ENCODE measurements around the gene MTARC1. TPM values are rescaled to one million over a fixed set of nuclear protein-coding genes. Genes with fewer than 3 reads are reported as not detected.

Gene MTARC1
- polyA plus RNA-seq, 4 donors = 5.4 to 41.3 (median 14.5) TPM

DNA sequence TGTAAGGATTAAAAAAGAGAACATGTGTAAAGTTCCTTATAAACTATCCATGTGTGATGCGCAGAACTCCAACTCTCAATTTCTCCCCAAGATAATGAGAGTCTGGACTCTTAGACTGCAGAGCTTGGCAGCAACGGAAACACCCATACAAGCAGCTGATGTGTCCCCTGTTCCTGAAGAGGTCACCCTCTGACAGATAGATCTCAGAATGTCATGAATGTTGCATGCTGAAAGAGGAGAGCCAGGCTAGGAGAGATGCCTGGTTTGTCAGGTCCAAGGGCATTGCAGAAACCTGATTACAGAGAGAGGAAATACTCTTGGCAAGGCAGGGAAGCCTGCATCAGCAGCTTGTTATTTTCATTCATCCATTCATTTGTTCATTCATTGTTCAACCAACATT, 24.2 kb downstream of the MTARC1 start:
- H3K9me3 ChIP-seq (ENCODE audit: control insufficient read depth in 2 of 2, insufficient read depth in 1 of 2, low read depth in 1 of 2, low read length in 1 of 2) = no peaks in the 10 kb centered on the region
- no peak overlapping the region for H3K27ac ChIP-seq (ENCODE audit: low read depth in 1 of 3, low read length in 2 of 3)
- FAIRE-seq = no peak
- H3K4me3 ChIP-seq (ENCODE audit: low read depth in 1 of 3, low read length in 3 of 3) = no peak overlapping the region
- no peak for DNase-seq
- no peaks in the 10 kb centered on the region for H3K4me1 ChIP-seq (ENCODE audit: control insufficient read depth in 3 of 3, insufficient read depth in 2 of 3, low read depth in 1 of 3, low read length in 2 of 3)
- peaks cover 0 to 46% (median 0%) of the 10 kb centered on the region in 3 donors for H3K36me3 ChIP-seq (ENCODE audit: control insufficient read depth in 3 of 3, insufficient read depth in 2 of 3, low read depth in 1 of 3, low read length in 3 of 3)
- H3K27me3 ChIP-seq (ENCODE audit: control insufficient read depth in 3 of 3, insufficient read depth in 3 of 3, low read length in 3 of 3) = no peaks in the 10 kb centered on the region
- 73 to 93% (median 86%) methylated on average over 2 of the region's 2 CpGs for WGBS, 3 donors

GRCh38 chr1:220811695-220812094, 25.0 kb downstream of the MTARC1 start:
- Histone ChIP-seq H3K27me3 (ENCODE audit: control insufficient read depth in 3 of 3, insufficient read depth in 3 of 3, low read length in 3 of 3) (no peaks in the 10 kb centered on the region), H3K27ac (ENCODE audit: low read depth in 1 of 3, low read length in 2 of 3) (no peak overlapping the region), H3K4me3 (ENCODE audit: low read depth in 1 of 3, low read length in 3 of 3) (no peak overlapping the region), H3K4me1 (ENCODE audit: control insufficient read depth in 3 of 3, insufficient read depth in 2 of 3, low read depth in 1 of 3, low read length in 2 of 3) (no peaks in the 10 kb centered on the region), H3K9me3 (ENCODE audit: control insufficient read depth in 2 of 2, insufficient read depth in 1 of 2, low read depth in 1 of 2, low read length in 1 of 2) (no peaks in the 10 kb centered on the region), H3K36me3 (ENCODE audit: control insufficient read depth in 3 of 3, insufficient read depth in 2 of 3, low read depth in 1 of 3, low read length in 3 of 3) (peaks cover 0 to 39% (median 0%) of the 10 kb centered on the region in 3 donors)
- no peak for DNase-seq
- FAIRE-seq = no peak
- WGBS, 3 donors = 84 to 89% (median 88%) methylated on average over 5 of the region's 5 CpGs

GRCh38 chr1:220812308-220812707, 25.6 kb downstream of the MTARC1 start:
- FAIRE-seq = no peak

DNA sequence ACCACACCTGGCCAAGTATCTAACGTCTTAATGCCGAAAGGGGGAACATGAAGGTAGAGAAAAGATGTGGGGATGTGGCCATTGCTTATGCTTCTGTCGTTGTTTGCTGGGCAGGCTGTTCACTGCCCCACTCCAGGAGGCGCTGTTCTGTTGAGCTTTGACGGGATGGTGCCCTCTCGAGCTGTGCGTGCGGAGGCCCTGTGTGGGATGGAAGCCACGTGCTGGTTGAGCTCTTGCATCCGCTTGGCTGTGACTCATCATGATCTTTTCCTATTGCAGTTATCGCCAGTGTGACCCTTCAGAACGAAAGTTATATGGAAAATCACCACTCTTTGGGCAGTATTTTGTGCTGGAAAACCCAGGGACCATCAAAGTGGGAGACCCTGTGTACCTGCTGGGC, 26.3 kb downstream of the MTARC1 start:
- Histone ChIP-seq H3K27me3 (ENCODE audit: control insufficient read depth in 3 of 3, insufficient read depth in 3 of 3, low read length in 3 of 3) (no peaks in the 10 kb centered on the region), H3K4me1 (ENCODE audit: control insufficient read depth in 3 of 3, insufficient read depth in 2 of 3, low read depth in 1 of 3, low read length in 2 of 3) (no peaks in the 10 kb centered on the region), H3K27ac (ENCODE audit: low read depth in 1 of 3, low read length in 2 of 3) (no peak overlapping the region), H3K9me3 (ENCODE audit: control insufficient read depth in 2 of 2, insufficient read depth in 1 of 2, low read depth in 1 of 2, low read length in 1 of 2) (no peaks in the 10 kb centered on the region), H3K4me3 (ENCODE audit: low read depth in 1 of 3, low read length in 3 of 3) (no peak overlapping the region), H3K36me3 (ENCODE audit: control insufficient read depth in 3 of 3, insufficient read depth in 2 of 3, low read depth in 1 of 3, low read length in 3 of 3) (peaks cover 0 to 39% (median 0%) of the 10 kb centered on the region in 3 donors)
- WGBS, 3 donors = 78 to 88% (median 79%) methylated on average over 12 of the region's 12 CpGs
- no peak for DNase-seq
- no peak for FAIRE-seq

More at GRCh38 chr1:220812308-220812707, 25.6 kb downstream of the MTARC1 start:
- H3K9me3 ChIP-seq (ENCODE audit: control insufficient read depth in 2 of 2, insufficient read depth in 1 of 2, low read depth in 1 of 2, low read length in 1 of 2) = no peaks in the 10 kb centered on the region
- no peaks in the 10 kb centered on the region for H3K4me1 ChIP-seq (ENCODE audit: control insufficient read depth in 3 of 3, insufficient read depth in 2 of 3, low read depth in 1 of 3, low read length in 2 of 3)
- 64 to 78% (median 74%) methylated on average over 6 of the region's 6 CpGs for WGBS, 3 donors
- peaks cover 0 to 38% (median 0%) of the 10 kb centered on the region in 3 donors for H3K36me3 ChIP-seq (ENCODE audit: control insufficient read depth in 3 of 3, insufficient read depth in 2 of 3, low read depth in 1 of 3, low read length in 3 of 3)
- H3K27me3 ChIP-seq (ENCODE audit: control insufficient read depth in 3 of 3, insufficient read depth in 3 of 3, low read length in 3 of 3) = no peaks in the 10 kb centered on the region
- no peak overlapping the region for H3K27ac ChIP-seq (ENCODE audit: low read depth in 1 of 3, low read length in 2 of 3)
- no peak overlapping the region for H3K4me3 ChIP-seq (ENCODE audit: low read depth in 1 of 3, low read length in 3 of 3)
- DNase-seq = no peak

DNA sequence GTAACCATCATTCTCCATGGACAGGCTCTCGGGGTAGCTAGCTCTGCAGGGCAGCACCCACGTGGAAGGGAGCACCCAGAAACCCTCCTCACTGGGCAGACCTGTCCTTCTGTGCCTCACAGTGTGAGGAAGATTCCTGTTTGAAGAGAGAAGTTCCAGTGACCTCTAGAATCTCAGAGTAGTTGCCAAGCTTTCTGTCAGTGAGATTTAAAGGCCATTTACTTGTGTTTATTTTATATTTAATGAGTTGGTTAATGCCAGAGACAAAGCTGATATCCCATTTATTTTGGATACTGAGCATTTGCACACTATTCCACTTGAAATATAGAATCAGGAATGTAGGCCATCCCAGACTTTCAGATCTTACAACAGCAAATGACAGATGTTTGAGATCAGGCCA, 28.7 kb downstream of the MTARC1 start:
- H3K4me1 ChIP-seq (ENCODE audit: control insufficient read depth in 3 of 3, insufficient read depth in 2 of 3, low read depth in 1 of 3, low read length in 2 of 3) = no peaks in the 10 kb centered on the region
- FAIRE-seq = no peak
- peaks cover 0 to 36% (median 0%) of the 10 kb centered on the region in 3 donors for H3K36me3 ChIP-seq (ENCODE audit: control insufficient read depth in 3 of 3, insufficient read depth in 2 of 3, low read depth in 1 of 3, low read length in 3 of 3)
- no peak for DNase-seq
- H3K4me3 ChIP-seq (ENCODE audit: low read depth in 1 of 3, low read length in 3 of 3) = no peak overlapping the region
- 68 to 84% (median 72%) methylated on average over 2 of the region's 2 CpGs for WGBS, 3 donors
- H3K9me3 ChIP-seq (ENCODE audit: control insufficient read depth in 2 of 2, insufficient read depth in 1 of 2, low read depth in 1 of 2, low read length in 1 of 2) = no peaks in the 10 kb centered on the region
- H3K27me3 ChIP-seq (ENCODE audit: control insufficient read depth in 3 of 3, insufficient read depth in 3 of 3, low read length in 3 of 3) = no peaks in the 10 kb centered on the region
- no peak overlapping the region for H3K27ac ChIP-seq (ENCODE audit: low read depth in 1 of 3, low read length in 2 of 3)

- no peak for FAIRE-seq
- H3K27ac ChIP-seq (ENCODE audit: low read depth in 1 of 3, low read length in 2 of 3) = peak overlapping the region in 1 of 3 donors; percentile 87
- no peak for DNase-seq
Measured at GRCh38 chr1:220817907-220818306, 31.2 kb downstream of the MTARC1 start.

DNA sequence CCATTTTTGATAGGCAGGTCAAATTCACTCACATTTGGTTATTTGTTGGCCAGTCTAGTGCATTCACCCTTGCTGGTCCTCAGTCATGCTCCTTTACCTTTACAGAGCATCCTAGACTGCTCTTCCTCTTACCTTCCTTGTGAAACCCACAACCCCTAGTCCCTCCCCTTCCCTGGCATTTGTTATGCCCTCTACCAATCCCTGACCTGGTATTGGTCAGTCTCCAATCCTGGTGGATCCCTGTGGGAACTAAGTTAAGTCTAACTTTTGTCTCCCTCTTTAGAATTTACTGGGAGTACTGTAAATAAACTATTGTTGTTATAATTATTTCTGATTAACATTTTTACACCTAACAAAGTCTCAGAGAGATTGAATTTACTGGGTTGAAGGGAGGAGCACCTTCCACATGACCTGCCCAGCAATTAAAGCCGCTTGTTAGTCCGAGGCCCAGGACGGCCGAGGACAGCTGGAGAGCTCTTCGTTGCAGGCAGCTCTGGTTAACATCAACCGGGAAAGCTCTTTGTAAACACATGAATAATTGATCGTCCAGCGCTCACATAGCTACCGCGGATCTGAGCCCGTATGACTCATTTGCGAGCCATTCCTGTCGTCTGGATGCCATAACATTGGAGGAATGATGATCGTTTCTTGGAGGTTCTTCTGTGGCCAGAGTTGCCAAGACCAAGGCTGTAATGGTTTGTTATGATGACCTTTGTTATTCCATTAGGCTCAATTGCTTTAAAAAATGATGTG, 31.9 kb downstream of the MTARC1 start:
- H3K4me1 ChIP-seq (ENCODE audit: control insufficient read depth in 3 of 3, insufficient read depth in 2 of 3, low read depth in 1 of 3, low read length in 2 of 3) = no peaks in the 10 kb centered on the region
- H3K36me3 ChIP-seq (ENCODE audit: control insufficient read depth in 3 of 3, insufficient read depth in 2 of 3, low read depth in 1 of 3, low read length in 3 of 3) = peaks cover 0 to 17% (median 0%) of the 10 kb centered on the region in 3 donors
- peak overlapping the region in 2 of 3 donors; percentile 43 to 87 for H3K27ac ChIP-seq (ENCODE audit: low read depth in 1 of 3, low read length in 2 of 3)
- DNase-seq = peak in 1 of 2 donors; percentile 44
- no peak overlapping the region for H3K4me3 ChIP-seq (ENCODE audit: low read depth in 1 of 3, low read length in 3 of 3)
- no peaks in the 10 kb centered on the region for H3K9me3 ChIP-seq (ENCODE audit: control insufficient read depth in 2 of 2, insufficient read depth in 1 of 2, low read depth in 1 of 2, low read length in 1 of 2)
- H3K27me3 ChIP-seq (ENCODE audit: control insufficient read depth in 3 of 3, insufficient read depth in 3 of 3, low read length in 3 of 3) = no peaks in the 10 kb centered on the region
- WGBS, 3 donors = 64 to 86% (median 73%) methylated on average over 14 of the region's 14 CpGs
- no peak for FAIRE-seq

More at GRCh38 chr1:220817907-220818306, 31.2 kb downstream of the MTARC1 start:
- Histone ChIP-seq H3K4me1 (ENCODE audit: control insufficient read depth in 3 of 3, insufficient read depth in 2 of 3, low read depth in 1 of 3, low read length in 2 of 3) (no peaks in the 10 kb centered on the region), H3K4me3 (ENCODE audit: low read depth in 1 of 3, low read length in 3 of 3) (no peak overlapping the region), H3K36me3 (ENCODE audit: control insufficient read depth in 3 of 3, insufficient read depth in 2 of 3, low read depth in 1 of 3, low read length in 3 of 3) (peaks cover 0 to 21% (median 0%) of the 10 kb centered on the region in 3 donors), H3K9me3 (ENCODE audit: control insufficient read depth in 2 of 2, insufficient read depth in 1 of 2, low read depth in 1 of 2, low read length in 1 of 2) (no peaks in the 10 kb centered on the region), H3K27me3 (ENCODE audit: control insufficient read depth in 3 of 3, insufficient read depth in 3 of 3, low read length in 3 of 3) (no peaks in the 10 kb centered on the region)
- 70 to 95% (median 88%) methylated on average over 1 of the region's 1 CpG for WGBS, 3 donors

DNA sequence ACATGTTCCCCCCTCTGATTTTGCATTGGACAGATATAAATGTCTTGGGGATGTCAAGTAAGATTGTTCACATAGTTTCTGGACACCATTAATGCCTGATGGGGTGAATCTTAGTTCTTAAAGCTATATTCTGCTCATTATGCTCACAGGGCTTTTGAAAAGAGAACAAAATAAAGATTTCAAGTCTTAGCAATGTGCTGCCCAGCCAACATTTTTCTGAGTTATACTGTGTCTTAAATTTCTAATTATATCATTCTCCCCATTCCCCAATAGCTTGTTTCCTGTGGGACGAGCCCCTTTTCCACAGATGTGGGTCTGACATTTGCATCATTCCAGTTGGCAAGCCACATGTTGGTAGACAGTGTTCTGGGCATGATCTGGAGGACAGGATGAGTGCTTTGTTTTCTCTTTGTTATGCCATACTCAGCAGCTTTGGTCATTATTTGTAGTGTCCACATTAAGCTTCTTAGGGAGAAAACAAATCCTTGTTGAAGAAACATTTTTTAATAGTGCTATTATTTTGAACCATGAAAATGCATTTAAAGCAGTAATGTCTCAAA, 32.8 kb downstream of the MTARC1 start:
- FAIRE-seq (no peak), DNase-seq (no peak)
- Histone ChIP-seq H3K27ac (ENCODE audit: low read depth in 1 of 3, low read length in 2 of 3) (no peak overlapping the region), H3K4me3 (ENCODE audit: low read depth in 1 of 3, low read length in 3 of 3) (no peak overlapping the region), H3K27me3 (ENCODE audit: control insufficient read depth in 3 of 3, insufficient read depth in 3 of 3, low read length in 3 of 3) (no peaks in the 10 kb centered on the region), H3K4me1 (ENCODE audit: control insufficient read depth in 3 of 3, insufficient read depth in 2 of 3, low read depth in 1 of 3, low read length in 2 of 3) (no peaks in the 10 kb centered on the region), H3K9me3 (ENCODE audit: control insufficient read depth in 2 of 2, insufficient read depth in 1 of 2, low read depth in 1 of 2, low read length in 1 of 2) (no peaks in the 10 kb centered on the region), H3K36me3 (ENCODE audit: control insufficient read depth in 3 of 3, insufficient read depth in 2 of 3, low read depth in 1 of 3, low read length in 3 of 3) (peaks cover 0 to 11% (median 0%) of the 10 kb centered on the region in 3 donors)
- 40 to 78% (median 63%) methylated on average over 1 of the region's 1 CpG for whole genome bisulfite sequencing, 3 donors
